Fibroblast of skin of right biceps (primary cell): ENCODE data around the gene MRPL45.
A peak's percentile ranks its signal among the peaks of the same experiment; 100 is the strongest.

Source experiments
- DNase-seq: peaks from one replicate; pipeline ENCODE4 v3.0.0-alpha.2; 2013

The MRPL45 gene

GRCh38 chr17:38325221-38325851 is 28.4 kb downstream of the MRPL45 start:
- peak; percentile 17 for DNase-seq

- no peak for DNase-seq
Measured at GRCh38 chr17:38326996-38327792, 30.2 kb downstream of the MRPL45 start.

DNA sequence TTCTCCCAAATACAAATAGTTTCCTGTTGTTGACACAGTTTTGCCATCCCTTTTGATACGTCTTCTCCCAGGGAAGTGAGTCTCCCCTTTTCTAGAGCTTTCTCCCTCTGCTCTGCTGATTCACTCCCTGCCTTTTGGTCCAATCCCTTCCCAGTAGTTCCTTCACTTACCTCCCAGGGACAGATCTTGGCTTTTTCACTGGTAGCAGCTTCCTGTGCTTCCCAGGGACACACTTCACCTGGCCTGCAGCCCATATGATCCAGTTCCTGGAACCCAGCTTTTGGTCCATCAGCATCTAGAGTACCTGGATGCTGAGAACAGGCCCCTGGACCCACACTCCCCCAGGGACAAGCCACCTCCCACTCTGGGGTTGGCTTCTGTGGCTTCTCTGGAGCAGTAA is 31.0 kb downstream of the MRPL45 start:
- no peak for DNase-seq

DNA sequence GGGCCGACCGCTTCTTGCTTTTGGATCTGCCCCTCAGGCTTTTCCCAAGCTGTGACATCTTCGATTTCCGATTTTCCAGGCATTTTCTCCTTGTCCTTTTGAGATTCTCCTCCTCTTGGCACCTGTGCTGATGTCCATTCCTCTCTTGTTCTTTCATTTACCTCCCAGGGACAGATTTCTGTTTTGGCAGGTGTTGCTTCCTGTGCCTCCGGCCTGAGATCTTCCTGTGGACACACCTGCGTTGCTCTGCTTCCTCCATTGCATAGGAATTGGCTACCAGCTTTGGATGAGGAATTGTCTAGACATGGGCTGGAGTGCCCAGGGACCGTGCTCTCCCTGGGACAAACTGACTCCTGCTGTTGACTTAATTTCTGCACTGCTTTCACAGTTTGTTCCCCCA is 31.7 kb downstream of the MRPL45 start:
- no peak for DNase-seq

GRCh38 chr17:38329284-38329683 is 32.3 kb downstream of the MRPL45 start:
- DNase-seq, result no peak

DNA sequence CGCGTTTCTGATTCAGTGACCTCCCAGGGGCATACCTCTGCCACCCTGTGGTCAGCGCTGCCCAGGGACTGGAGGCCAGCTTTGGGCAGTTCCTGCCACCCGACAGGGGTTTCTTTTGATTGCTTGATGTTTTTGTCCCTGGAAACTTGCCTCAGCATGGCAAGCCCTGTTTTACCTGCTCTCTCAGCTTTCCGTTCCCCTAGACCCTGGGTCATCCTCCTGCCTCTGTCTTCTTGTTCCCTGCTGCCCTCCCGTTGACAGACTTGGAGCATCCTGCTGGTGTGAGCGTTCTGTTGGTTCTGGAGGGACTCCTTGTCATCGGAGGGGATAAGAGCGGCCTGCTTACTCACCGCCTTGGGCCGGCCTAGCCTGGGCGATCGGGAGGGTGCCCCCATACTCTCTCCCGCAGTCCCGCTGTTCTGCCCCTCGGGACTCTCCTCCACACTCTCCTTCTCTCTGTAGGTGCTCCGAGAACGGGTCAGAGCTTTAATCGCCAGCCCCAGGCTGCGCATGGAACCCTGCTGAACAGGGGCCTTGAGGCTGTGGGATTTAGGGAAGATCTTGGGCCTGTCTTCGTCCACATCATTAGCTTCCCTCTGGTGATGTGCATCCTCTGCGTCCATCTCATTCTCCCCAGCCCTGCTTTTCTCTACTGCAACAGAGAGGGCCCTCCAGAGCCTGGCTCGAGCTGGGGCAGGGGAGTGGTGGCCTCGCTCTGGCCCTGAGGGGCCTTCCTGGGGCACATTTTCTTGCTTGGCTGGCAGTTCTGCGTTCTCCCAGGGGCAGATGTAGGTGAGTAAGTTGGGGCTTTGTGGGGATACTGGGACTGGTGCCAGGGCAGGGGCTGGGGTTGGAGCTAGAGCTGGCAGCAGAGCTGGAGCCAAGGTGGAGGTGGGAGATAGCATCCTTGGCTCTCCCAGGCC is 33.1 kb downstream of the MRPL45 start:
- no peak for DNase-seq

DNA sequence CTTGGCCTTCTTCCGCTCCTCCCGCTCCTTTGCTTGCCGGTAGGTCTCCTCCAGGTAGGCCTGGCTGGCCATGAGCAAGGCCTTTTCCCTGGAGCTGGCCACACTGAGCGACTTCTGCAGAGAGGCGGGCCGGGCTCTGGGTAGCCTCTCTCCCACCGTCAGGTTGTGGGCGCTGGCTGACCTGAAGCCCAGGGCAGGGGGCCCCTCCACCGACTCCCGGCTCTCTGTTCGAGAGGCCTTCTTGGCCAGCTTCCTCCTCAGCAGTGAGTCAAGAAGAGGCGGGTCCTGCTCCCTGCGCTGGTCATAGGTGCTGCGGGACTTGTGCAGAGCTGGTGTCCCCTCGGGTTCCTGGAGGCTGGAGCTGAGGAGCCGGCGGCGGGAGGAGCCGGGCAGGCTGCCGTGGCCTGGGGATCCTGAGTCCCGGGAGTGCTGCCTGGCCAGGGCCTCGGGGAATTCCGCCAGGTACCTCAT is 34.0 kb downstream of the MRPL45 start:
- no peak for DNase-seq

DNA sequence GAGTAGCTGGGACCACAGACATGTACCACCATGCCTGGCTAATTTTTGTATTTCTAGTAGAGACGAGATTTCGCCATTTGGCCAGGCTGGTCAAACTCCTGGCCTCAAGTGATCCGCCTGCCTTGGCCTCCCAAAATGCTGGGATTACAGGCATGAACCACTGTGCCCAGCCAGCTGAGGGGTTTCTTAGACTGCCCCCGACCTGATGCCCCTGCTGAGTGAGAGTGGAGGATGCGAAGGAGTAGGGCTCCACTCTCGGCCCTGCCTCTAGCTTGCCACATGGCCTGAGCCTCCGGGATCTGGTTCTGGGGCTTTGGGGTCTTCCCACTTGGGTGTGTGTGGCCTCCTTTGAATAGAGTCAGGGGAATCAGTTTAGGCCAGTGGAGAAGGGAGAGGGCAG is 35.8 kb downstream of the MRPL45 start:
- DNase-seq, result no peak

GRCh38 chr17:38333635-38334295 is 36.8 kb downstream of the MRPL45 start:
- DNase-seq, result no peak

DNA sequence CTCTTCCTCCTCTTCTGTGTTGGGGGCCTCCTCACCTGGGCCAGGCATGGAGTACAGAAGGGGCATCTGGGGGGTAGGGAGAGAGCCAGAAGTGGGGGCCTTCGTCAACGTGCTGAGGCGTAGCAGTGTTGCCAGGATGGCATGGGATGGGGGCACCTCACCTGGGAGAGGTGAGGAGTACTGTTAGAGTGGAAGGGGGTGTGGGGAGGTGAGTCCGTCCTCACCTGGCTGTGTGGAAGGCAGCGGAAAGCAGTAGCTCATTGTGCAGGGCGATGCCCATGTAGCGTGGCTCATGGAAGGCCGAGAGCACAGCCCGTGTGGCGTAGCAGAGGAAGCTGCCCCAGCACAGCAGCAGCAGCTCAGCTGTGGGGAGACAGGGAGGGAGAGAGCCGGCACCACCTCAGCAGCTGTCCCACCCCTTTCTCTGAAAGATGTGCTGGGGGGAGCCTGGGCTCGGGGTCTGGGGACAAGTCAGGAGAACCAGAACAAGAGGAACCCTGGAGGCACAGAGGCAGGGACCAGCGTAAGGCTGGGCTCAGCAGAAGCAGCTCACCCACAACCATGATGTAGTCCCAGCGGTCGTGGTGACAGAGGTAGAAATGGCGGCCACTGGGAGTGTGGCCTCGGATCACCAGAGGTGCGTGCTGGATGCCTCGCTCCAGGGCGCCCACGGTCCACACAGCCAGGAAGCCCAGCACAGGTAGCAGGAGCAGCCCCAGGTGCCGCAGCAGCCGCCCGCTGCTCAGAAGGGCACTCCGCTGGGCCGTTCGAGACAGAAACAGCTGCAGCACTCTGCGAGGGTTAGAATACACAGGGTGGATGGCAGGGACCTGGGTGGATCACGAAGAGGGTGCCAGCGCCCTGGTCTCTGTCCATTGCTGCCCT is 37.8 kb downstream of the MRPL45 start:
- no peak for DNase-seq

DNA sequence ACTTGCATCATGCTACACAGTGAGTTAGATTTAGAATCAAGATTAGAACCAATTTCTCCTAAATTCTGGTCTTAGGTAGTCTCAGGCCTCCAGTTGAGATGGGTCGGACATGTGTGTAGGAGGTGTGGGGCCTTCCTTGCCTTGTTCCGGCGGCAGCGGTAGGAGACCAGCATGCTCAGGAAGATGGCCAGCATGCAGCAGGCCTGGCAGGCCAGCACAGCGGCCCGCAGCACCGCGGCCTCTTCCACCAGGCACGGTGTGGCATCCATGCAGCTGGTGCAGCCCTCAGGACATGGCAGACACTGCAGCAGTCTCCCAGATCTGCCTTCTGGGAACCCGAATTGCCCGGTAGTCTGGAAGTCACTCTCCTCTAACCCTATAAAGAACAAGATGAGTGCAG is 39.9 kb downstream of the MRPL45 start:
- DNase-seq, result no peak

DNA sequence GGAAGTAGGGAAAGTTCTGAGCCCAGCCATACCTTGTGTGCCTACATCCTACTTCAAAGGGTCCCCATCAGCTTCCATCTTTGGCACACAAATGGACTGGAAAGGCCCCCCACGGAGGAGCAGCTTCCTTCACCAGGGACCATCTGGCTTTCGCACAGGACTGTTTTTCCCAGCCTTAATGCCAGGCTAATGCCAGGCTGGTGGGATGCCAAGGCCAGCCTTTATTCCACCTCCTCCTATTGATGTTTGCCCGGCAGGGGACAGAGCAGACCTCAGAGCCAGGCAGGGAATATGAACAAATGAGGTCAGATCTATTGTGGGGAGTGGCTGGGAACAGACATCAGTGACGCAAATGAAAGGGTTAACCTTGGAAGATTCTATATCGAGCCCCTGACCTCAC is 41.1 kb downstream of the MRPL45 start:
- no peak for DNase-seq

GRCh38 chr17:38338535-38338934 is 41.6 kb downstream of the MRPL45 start:
- no peak for DNase-seq

- DNase-seq, result no peak
Measured at GRCh38 chr17:38339891-38340290, 42.9 kb downstream of the MRPL45 start.

GRCh38 chr17:38341035-38341721 is 44.2 kb downstream of the MRPL45 start:
- no peak for DNase-seq

- DNase-seq, result no peak
Measured at GRCh38 chr17:38342886-38343607, 46.1 kb downstream of the MRPL45 start.

DNA sequence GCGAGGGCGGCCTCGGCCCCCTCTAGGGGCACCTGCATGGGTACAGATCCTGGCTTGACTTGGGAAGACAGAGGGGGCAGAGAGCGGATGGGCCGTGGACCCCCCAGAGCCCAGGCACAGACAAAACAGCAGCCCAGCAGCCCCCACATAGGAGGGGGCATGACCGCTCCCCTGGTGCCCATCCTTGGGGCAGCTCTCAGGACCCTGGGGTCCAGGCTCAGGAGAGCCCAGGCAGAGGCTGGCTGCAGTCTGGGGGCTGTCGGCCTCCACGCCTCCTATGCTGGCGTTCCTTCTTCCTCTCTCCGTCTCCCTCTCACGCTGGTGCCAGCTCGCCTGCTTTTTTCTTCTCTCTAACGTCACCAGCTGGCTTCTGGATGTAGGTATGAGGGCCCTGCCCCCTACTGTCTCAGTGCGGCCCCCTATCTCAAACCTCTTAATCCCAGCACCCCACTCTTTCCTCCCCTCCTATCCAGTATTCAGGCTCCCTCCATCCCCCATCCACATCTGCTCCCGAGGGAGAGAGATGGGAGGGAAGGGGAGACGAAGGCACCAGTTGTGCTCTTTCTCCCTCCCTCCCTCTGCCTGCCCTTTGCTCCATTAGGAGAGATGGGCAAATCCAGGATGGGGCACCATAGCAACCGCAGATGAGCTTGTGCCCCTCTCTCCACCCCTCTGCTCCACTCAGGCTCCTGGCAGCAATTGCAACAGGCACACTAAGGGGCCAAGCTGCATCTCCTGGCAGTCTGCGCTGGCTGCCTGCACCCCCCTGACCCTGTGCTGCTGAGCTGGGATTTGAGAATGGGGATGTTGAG is 46.8 kb downstream of the MRPL45 start, which contains the start of gene GPR179:
GPR179 (minus strand) TSS at position 349 of the 812 bp plus-strand sequence; CDS start at position 182, 167 bp downstream.
- no peak for DNase-seq

- no peak for DNase-seq
Measured at GRCh38 chr17:38344420-38344745, 47.4 kb downstream of the MRPL45 start.

DNA sequence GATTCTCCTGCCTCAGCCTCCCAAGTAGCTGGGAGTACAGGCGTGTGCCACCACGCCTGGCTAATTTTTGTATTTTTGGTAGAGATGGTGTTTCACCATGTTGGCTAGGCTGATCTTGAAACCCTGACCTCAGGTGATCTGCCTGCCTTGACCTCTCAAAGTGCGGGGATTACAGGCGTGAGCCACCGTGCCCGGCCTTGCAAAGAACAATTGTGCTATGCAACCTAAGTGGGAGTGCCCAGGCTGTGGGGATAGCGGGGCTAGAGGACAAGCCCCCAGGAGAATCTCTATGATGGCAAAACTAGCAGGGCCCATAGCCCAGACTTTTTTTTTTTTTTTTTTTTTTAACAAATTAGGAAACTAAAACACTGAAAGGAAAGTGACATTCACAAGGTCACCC is 48.8 kb downstream of the MRPL45 start:
- no peak for DNase-seq
